Measurements from ENCODE around the gene CERS4. TPM values are rescaled to one million over a fixed set of nuclear protein-coding genes. Genes with fewer than 3 reads are reported as not detected.
A peak's percentile ranks its signal among the peaks of the same experiment; 100 is the strongest.
"Not testable (repeated sequence)": the region's sequence is repeated elsewhere in the genome, so short reads cannot be mapped to it uniquely, and the experiment has no call there.

The CERS4 gene, protein sequence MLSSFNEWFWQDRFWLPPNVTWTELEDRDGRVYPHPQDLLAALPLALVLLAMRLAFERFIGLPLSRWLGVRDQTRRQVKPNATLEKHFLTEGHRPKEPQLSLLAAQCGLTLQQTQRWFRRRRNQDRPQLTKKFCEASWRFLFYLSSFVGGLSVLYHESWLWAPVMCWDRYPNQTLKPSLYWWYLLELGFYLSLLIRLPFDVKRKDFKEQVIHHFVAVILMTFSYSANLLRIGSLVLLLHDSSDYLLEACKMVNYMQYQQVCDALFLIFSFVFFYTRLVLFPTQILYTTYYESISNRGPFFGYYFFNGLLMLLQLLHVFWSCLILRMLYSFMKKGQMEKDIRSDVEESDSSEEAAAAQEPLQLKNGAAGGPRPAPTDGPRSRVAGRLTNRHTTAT
- polyA plus RNA-seq (ENCODE audit: insufficient read length in 4 of 4) = 10 to 100 TPM; 24.7 to 52.6 (median 37.5) TPM

DNA sequence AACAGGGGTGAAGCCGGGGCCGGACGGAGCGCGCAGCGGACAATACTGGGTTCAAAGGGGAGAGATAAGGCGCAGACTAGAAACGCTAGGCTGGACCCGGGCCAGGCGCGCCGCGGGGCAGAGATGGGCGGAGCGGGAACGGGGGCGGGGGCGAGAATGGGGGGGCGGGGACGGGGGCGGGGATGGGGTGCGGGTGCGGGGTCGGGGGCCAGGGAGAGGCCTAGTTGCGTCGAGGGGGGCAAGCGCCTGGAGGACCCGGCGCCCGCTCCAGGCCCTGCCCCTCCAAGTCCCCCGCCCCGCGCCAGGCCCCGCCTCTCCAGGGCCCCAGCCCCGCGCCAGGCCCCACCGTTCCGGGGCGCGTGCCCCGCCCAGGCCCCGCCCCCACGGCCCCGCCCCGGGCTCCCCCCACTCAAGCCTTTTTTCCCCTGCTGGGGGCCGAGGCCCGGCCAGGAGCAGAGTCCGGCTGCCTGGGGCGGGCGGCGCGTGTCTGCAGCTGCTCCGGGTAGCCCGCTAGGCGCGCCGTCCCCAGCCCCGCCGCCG, at the start of gene CERS4:
Gene CERS4, plus strand, starts transcription at position 449 of the 540 bp plus-strand sequence. CDS start 41,707 bp downstream, outside the sequence.
- peak in 3 of 4 donors; percentile 40 to 55 (median 48) for DNase-seq (ENCODE audit: low read depth in 4 of 4, low spot score in 3 of 4)

DNA sequence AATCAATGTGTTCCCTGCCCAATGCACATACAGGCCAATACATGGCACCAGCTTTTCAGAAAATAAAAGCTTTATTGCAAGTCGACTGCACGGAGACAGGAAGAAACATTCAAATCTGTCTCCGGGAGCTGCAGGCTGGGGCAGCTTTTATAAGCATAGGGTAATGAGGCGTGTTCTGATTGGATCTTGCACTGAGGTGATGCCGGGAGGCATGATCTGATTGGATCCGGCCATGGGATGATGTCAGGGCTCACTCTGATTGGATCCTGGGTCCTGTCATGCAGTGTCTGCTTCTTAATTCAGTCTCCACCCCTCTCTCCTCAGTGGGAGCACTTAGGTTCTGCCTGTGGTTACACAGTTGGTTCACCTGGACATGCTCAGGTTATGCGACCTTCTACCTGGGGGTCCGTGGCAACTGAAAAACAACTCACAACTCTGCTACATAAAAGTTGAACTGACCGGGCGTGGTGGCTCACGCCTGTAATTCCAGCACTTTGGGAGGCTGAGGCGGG, 48.0 kb upstream of the CERS4 start:
- DNase-seq (ENCODE audit: low read depth in 4 of 4, low spot score in 3 of 4) = no peak

DNA sequence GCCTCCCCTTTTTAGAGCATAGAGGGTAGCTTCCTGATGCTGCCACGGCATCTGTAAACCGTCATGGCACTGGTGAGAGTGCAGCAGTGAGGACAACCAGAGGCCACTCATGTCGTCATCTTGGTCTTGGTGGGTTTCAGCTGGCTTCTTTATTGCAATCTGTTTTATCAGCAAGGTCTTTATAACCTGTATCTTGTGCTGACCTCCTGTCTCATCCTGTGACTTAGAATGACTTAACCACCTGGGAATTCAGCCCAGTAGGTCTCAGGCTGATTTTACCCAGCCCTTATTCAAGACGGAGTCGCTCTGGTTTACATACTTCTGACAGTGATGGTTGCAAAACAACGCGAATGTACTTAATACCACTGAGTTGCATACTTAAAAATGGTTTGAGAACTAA, 45.4 kb upstream of the CERS4 start:
- DNase-seq (ENCODE audit: low read depth in 4 of 4, low spot score in 3 of 4) = no peak

DNA sequence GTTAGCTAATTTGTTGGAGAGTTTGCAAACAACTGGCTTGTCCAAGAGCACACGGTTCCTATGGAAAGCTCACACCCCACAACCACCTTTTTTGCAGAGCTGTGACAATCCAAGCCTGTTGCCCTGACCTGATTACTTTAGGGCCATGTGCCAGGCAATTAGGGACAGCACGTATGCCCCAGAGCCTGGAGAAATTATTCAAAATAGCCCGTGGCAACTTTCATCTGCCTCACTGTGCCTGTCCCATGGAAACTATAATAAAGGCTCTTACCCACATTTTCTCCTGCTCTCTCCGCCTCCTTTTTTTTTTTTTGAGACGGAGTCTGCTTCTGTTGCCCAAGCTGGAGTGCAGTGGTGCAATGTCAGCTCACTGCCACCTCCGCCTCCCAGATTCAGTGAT, 41.2 kb upstream of the CERS4 start:
- no peak for DNase-seq (ENCODE audit: low read depth in 4 of 4, low spot score in 3 of 4)

DNA sequence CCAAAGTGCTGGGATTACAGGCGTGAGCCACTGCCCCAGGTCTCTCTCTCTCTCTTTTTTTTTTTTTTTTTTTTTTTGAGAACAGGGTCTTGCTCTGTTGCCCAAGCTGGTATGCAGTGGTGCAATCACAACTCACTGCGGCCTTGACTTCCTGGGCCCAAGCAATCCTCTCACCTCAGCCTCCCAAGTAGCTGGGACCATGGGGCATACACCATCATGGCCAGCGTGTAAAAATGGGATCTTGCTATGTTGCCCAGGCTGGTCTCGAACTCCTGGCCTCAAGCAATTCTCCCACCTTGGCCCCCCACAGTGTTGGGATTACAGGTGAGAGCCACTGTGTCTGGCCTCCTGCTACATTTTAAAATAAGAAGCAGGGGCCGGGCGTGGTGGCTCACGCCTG, 40.6 kb upstream of the CERS4 start:
- DNase-seq (ENCODE audit: low read depth in 4 of 4, low spot score in 3 of 4) = no peak

DNA sequence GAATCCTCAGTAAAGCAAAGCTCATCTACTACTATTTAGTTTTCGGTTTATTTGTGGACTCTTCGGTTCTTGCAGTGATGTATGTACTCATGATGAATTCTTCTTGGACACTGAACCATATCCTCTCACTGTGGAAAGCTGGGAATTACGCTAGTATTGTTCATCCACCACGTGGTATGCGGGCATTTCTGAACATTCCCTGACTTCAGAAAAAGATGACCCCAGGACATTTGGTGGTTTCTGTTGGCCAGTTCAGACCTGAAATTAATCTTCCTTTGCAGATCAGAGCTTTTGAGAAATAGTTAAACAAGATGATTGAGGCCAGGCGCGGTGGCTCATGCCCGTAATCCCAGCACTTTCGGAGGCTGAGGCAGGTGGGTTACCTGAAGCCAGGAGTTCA, 34.5 kb upstream of the CERS4 start:
- no peak for DNase-seq (ENCODE audit: low read depth in 4 of 4, low spot score in 3 of 4)

DNA sequence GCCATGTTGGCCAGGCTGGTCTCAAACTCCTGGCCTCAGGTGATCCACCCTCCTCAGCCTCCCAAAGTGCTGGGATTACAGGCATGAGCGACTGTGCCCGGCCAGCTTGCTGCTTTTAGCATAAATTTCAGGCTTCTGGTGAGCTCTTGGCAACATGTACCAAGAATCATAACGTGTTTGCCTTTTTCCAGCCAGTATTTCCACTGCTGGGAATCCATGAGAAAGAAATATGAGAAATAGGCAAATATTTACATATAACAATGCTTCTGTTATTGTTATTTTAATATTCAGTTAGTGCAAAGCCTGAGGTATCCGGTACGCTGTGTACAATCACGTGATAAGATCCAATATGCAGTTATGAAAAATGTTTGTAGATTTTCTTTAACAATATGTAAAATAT, 29.2 kb upstream of the CERS4 start:
- no peak for DNase-seq (ENCODE audit: low read depth in 4 of 4, low spot score in 3 of 4)

DNA sequence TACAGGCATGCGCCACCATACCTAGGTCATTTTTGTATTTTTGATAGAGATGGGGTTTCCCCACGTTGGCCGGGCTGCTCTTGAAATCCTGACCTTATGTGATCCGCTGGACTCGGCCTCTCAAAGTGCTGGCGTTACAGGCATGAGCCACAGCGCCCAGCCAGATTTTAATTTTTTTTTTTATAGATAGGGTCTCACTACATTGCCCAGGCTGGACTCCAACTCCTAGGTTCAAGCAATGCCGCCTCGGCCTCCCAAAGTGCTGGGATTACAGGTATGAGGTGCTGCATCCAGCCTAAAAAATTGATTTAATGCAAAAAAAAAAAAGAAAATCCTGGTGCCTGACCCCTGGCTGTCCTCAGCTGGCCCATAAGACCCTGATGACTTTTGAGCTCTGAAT, 24.9 kb upstream of the CERS4 start:
- no peak for DNase-seq (ENCODE audit: low read depth in 4 of 4, low spot score in 3 of 4)

DNA sequence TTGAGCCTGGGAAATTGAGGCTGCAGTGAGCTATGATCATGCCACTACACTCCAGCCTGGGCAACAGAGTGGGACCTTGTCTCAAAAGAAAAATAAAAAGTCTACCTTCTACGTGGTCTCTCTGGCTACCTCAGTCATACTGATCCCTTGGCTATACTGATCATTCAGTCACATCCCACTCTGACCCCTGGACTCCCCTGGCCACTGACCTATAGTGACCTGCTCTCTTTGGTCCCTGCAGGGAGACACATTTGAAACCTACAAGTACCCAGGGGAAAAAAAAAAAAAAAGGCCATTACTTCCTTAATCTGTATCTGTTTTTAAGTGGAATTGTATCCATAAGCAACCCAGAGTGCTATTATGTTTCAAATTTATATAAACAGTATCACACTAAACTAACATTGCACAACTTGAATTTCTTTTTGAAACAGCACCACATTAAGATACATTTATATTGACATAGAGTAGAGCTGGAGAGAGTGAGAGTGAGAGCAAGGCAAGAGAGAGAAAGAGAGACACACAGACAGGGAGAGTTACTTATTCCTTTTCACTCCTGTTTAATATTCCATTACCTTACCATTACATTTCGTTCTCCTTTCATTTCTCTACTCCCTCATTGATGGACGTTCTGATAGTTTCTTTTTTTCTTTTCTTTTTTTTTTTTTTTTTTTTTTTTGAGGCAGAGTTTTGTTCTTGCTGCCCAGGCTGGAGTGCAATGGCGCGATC, 23.7 kb upstream of the CERS4 start:
- no peak for DNase-seq (ENCODE audit: low read depth in 4 of 4, low spot score in 3 of 4)

DNA sequence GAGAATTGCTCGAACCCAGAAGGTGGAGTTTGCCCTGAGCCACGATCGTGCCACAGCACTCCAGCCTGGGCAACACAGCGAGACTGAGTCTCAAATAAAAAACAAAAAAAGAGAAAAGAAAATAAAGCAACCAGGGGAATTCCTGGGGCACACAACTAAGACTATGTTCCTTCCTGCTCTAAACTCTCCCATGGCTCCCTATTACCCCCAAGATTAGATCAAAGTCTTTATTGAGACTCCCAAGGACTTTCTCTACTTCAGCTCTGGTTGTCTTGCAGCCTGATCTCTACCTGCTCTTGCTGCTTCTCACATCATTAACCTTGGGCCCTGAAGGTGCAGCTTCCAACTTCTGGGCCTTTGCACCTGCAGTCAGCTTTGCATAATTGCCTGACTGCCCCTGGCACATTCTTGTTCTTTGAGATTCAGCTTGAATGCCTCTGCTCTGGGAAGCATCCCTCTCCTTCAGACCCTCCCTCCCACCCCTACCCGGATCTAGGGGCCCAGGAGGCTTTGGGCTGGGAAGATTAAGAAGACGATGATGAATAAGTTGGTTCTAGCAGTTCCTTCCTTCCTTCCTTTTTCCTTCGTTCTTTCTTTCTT, 16.8 kb upstream of the CERS4 start:
- DNase-seq (ENCODE audit: low read depth in 4 of 4, low spot score in 3 of 4) = no peak

DNA sequence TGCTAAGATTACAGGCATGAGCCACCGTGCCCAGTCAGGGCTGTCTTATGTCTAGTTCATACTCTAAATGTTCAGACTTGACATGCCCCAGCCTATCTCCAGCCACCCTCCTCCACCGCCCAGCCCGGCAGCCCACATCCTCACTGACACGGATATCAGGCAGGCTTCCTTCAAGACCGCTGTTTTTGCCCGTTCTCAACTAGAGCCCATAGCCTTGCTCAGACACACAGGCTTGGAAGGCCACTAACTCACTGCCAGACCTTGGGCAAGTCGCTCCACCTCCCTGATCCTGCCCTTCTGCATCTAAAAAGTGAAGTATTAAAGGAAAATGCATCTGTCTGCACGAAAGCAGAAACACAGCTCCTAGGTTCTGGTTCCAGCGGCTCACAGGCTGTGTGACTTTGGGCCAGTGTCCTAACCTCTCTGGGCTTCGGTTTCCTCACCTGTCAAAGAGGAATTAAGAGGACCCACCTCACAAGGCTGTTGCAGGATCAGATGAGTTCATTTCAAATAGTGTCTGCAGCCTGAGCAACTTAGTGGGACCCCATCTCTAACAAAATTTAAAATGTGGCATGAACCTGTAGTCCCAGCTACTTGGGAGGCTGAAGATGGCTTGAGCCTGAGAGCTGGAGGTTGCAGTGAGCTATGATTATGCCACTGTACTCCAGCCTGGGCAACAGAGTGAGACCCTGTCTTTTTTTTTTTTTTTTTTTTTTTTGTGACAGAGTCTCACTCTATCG, 14.5 kb upstream of the CERS4 start:
- DNase-seq (ENCODE audit: low read depth in 4 of 4, low spot score in 3 of 4) = no peak

DNA sequence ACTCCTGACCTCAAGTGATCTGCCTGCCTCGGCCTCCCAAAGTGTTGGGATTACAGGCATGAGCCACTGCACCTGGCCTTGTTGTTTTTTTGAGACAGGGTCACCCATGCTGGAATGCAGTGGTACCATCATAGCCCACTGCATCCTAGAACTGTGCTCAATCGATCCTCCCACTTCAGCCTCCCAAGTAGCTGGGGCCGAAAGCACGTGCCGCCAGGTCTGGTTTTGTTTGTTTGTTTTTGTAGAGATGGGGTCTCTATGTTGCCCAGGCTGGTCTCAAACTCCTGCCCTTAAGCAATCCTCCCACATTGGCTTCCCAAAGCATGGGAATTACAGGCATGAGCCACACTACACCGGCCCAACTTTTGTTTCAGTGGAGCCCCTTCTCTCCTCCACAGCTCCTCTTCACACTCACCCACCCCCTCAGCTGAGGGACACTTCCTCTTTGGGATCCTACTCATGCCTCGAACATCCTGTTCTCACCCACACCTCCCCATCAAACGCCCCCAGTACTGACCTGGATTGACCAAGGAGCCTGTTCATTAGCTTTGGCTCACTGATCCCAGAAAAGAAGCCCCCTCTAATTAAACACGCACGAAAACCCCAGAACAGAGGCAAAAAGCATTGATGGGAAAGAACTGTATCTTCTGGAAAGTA, 12.8 kb upstream of the CERS4 start:
- DNase-seq (ENCODE audit: low read depth in 4 of 4, low spot score in 3 of 4) = no peak

DNA sequence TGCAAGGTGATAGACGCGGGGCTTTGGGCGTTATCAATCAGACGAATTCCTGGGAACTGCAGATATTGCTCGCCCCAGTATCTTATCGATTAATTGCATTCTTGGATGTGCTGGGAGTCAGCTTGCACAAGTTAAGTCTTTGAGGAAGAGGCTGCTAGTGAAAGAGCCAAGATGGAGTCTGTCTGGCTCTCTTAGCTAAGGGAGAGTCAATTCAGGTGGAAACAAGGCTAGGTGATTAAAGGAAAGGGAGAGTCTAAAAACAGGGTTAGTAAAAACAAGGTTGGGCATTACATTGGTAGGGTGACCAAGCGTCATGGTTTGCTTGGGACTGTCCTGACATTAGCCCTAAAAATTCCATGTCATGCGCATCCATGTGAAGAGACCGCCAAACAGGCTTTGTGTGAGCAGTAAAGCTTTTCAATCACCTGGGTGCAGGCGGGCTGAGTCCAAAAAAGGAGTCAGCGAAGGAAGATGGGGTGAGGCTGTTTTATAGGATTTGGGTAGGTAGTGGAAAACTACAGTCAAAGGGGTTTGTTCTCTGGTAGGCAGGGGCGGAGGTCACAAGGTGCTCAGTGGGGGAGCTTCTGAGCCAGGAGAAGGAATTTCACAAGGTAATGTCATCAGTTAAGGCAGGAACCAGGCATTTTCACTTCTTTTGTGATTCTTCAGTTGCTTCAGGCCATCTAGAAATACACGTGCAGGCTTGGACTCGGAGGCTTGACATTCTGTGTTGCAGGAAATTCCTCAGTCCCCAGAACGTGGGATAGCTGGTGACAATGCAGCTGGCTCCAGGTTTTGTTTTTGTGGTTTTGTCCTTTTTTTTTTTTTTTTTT, 5.7 kb upstream of the CERS4 start:
- not testable (repeated sequence) for DNase-seq (ENCODE audit: low read depth in 4 of 4, low spot score in 3 of 4)

DNA sequence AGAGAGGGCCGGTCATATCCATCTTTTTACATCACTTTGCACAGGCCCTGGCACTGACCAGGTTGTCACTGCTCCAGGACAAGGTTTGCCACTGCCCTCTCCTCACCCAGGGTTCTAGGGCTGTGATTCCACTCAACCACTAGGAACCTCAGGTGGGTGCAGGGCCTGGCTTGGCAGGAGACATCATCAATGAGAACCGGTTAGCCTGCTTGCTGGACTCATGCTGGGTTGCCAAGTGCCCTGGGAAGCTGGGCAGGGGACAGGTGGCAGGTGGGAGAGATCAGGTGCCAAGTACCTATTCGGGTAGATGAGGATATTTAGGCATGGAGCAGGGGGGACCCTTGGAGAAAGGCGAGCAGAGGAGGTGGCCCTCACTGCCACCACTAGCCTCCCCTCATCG, 4.2 kb upstream of the CERS4 start:
- no peak for DNase-seq (ENCODE audit: low read depth in 4 of 4, low spot score in 3 of 4)

DNA sequence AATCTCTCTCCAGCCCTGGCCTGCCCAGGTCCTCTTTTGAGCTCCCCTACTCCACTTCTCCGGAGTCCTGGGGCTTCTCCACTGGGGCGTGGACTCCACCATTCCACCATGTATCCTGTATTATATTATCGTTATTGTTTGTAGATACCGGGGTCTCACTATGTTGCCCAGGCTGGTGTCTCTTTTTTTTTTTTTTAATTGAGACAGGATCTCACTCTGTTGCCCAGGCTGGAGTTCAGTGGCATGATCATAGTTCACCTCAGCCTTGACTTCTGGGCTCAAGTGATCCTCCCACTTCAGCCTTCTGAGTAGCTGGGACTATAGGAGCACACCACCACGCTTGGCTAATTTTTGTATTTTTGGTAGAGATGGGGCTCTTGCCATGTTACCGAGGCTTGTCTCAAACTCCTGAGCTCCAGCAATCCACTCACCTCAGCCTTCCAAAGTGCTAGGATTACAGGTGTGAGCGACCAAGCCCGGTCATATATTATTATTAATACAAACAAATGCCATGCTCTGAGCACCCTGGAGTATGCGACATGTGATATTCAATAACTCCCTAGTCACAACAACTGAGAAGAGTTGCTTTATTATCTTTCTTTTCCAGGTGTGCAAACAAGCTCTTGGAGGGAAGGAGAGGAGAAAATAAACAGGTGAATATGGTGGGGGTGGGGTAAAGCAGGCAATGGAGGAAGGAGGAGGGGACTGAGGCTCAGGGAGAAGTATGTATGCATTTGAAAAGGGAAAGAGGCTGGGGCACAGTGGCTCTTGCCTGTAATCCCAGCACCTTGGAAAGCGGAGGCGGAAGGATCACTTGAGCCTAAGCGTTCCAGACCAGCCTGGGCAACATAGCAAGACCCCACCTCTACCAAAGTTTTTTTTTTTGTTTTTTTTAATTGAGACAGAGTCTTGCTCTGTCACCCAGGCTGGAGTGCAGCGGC, 2.8 kb upstream of the CERS4 start:
- no peak for DNase-seq (ENCODE audit: low read depth in 4 of 4, low spot score in 3 of 4)

DNA sequence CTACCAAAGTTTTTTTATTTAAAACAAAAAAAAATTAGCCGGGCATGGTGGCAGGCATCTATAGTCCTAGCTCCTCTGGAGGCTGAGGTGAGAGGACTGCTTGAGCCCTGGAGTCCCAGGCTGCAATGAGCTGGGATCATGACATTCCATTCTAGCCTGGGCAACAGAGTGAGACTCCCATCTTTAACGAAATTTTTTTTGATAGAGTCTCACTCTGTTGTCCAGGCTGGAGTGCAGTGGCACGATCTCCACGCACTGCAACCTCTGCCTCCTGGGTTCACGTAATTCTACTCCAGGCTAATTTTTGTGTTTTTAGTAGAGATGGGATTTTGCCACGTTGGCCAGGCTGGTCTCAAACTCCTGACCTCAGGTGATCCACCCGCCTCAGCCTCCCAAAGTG, 1.8 kb upstream of the CERS4 start:
- not testable (repeated sequence) for DNase-seq (ENCODE audit: low read depth in 4 of 4, low spot score in 3 of 4)

DNA sequence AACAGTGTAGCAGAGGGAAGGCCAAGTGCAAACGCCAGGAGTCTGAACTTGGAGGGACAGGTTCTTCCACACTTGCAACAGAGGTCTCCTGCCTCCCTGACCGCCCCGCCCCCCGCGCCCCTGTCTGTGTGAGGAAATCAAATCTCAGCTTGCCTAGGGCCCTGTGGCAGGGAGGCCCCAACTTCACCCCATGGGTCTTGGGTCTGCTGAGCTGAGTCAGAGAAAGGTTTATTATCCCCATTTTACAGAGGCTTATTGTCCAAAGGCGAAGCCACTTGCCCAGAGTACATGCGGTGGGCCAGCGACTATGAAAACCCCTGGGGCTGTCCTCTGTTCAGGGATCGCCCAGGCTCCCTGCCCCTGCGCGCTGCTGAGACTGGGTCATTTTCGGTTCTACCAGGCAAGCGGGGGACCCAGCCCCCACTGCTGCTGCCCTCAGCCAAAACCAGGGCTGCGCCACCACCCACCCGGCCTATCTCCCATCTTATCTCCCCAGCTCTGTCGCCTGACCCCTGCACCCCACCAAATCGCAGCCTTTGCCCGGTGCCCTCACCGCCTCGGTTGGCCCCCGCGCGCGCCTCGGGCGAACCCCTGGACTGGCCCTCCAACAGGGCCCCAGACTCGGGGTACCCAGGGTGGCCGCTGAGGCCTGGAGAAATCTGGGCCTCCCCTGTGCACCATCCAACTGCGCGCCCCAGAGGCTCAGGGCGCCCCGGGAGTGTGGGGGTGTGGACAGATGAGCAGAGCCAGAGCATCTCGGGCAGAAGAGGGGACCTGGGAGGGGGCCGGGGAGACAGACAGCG, 850 bp upstream of the CERS4 start:
- DNase-seq (ENCODE audit: low read depth in 4 of 4, low spot score in 3 of 4) = no peak
